Upper lobe of left lung (tissue), 6 donors: Measurements from ENCODE around the gene GRIN1. TPM values are rescaled to one million over a fixed set of nuclear protein-coding genes. Genes with fewer than 3 reads are reported as not detected.

Experiments
- ATAC-seq, 2 donors: fragments of 200-7000 bp; cut with Tn5 transposase; one replicate each; pipeline ENCODE4 v1.9.1; 2022; ENCODE audit warnings: mild to moderate bottlenecking in 2 of 2, moderate library complexity in 2 of 2; ENCODE audit not compliant: low FRiP score in 2 of 2
- DNase-seq, 2 donors: peaks; one replicate each; pipeline ENCODE4 v3.0.0-alpha.2; 2019 to 2020
- H3K27ac ChIP-seq, 4 donors: fragments of 200-600 bp; sonication (generic); one replicate each; pipeline ENCODE4 v1.5.1; 2016 to 2019
- H3K27me3 ChIP-seq, 4 donors: fragments of 200-600 bp; sonication (generic); one replicate each; pipeline ENCODE4 v1.5.1; 2017 to 2019
- H3K36me3 ChIP-seq, 4 donors: fragments of 200-600 bp; sonication (generic); one replicate each; pipeline ENCODE4 v1.5.1; 2016 to 2019
- H3K4me1 ChIP-seq, 4 donors: fragments of 200-600 bp; sonication (generic); one replicate each; pipeline ENCODE4 v1.5.1; 2018 to 2019
- H3K4me3 ChIP-seq, 4 donors: fragments of 200-600 bp; sonication (generic); one replicate each; pipeline ENCODE4 v1.5.1; 2017 to 2019; ENCODE audit warnings: mild to moderate bottlenecking in 2 of 4, moderate library complexity in 1 of 4
- H3K9me3 ChIP-seq, 4 donors: fragments of 200-600 bp; sonication (generic); one replicate each; pipeline ENCODE4 v1.5.1; 2018 to 2019
- EP300 ChIP-seq, 4 donors: sonication (generic); formaldehyde crosslinking; IDR thresholded peaks; one replicate each; pipeline ENCODE4 v1.5.1; 2017; ENCODE audit warnings: antibody characterized with exemption in 4 of 4, control low read depth in 2 of 4
- POLR2A ChIP-seq, 4 donors: fragments of 450-650 bp; IDR thresholded peaks; one replicate each; pipeline ENCODE4 v1.5.1; 2016 to 2017; ENCODE audit warnings: antibody characterized with exemption in 4 of 4, mild to moderate bottlenecking in 2 of 4
- POLR2AphosphoS5 ChIP-seq, 2 donors: sonication (generic); formaldehyde crosslinking; IDR thresholded peaks; one replicate each; pipeline ENCODE4 v1.5.1; 2017; ENCODE audit warnings: antibody characterized with exemption in 2 of 2
- WGBS, 2 donors: methylation state at CpG; one replicate each; pipeline ENCODE4 v1.1.5; 2017 to 2018; 5-methylcytosine and 5-hydroxymethylcytosine counted together
- total RNA-seq, 6 donors: library from RNA; depleted of rRNA in 4 of 6; stranded (reverse); fragments of >200 nt in 4 of 6; gene quantifications; one replicate each; pipeline versions ENCODE4 v1.1.0 to v1.2.1, GENCODE V29; 2016 to 2021
- TF ChIP-seq, protein P1 (sequence below), 6 experiments: fragments of 450-650 bp in 4 of 6; fragments of 200-600 bp in 2 of 6; sonication (generic) in 2 of 6; IDR thresholded peaks; one replicate each; pipeline ENCODE4 v1.5.1; 2016 to 2019; ENCODE audit warnings: antibody characterized with exemption in 6 of 6
- donor health status: DM: no; HTN: no; CAD: no; lungs with moderate emphysema.
- donor health status: DM: no; HTN: yes; CAD: no; lungs with severe emphysema.

Gene GRIN1
- total RNA-seq, 6 donors from 2014 or later = 0.17 to 2.1 (median 0.49) TPM; not detected in 3

GRCh38 chr9:137148242-137148641 is 9.3 kb downstream of the GRIN1 start:
- Histone ChIP-seq H3K4me1 (no peaks in the 10 kb centered on the region), H3K36me3 (no peaks in the 10 kb centered on the region), H3K4me3 (no peak overlapping the region), H3K9me3 (peaks cover 0 to 6% (median 0%) of the 10 kb centered on the region in 4 donors), H3K27ac (no peak overlapping the region), H3K27me3 (peaks cover 0 to 8% (median 0%) of the 10 kb centered on the region in 4 donors)
- no peak for ATAC-seq
- no peak for TF ChIP-seq POLR2A (IDR thresholded peaks at IDR 0.05)
- TF ChIP-seq POLR2AphosphoS5 (IDR thresholded peaks at IDR 0.05) = no peak
- peak in 1 of 2 donors; percentile 72 for DNase-seq
- 63 to 73% methylated on average over 15 to 27 of the region's 27 CpGs for WGBS, 2 donors

DNA sequence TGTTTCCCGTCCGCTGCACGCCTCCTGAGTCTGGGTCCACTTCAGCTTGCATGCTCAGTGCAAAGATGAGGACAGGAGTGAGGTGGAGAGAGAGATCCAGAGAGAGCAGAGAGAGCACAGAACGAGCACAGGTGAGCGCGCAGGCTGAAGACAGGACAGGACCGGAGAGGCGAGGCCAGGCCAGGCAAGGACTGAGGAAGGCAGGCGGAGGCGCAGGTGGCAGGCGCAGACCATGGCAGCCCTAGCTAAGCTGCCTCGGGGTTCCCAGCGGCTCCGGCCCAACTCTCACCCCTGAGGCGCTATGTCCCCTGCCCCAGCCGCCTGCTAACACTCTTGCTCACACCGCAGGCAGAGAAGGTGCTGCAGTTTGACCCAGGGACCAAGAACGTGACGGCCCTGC is 9.7 kb downstream of the GRIN1 start:
- no peak for ATAC-seq
- DNase-seq = peak in 1 of 2 donors; percentile 59
- peaks cover 0 to 8% (median 0%) of the 10 kb centered on the region in 4 donors for H3K27me3 ChIP-seq
- no peaks in the 10 kb centered on the region for H3K36me3 ChIP-seq
- no peak for TF ChIP-seq POLR2AphosphoS5 (IDR thresholded peaks at IDR 0.05)
- no peak for TF ChIP-seq POLR2A (IDR thresholded peaks at IDR 0.05)
- TF ChIP-seq EP300 (IDR thresholded peaks at IDR 0.05) = no peak
- TF ChIP-seq, protein P1, sequence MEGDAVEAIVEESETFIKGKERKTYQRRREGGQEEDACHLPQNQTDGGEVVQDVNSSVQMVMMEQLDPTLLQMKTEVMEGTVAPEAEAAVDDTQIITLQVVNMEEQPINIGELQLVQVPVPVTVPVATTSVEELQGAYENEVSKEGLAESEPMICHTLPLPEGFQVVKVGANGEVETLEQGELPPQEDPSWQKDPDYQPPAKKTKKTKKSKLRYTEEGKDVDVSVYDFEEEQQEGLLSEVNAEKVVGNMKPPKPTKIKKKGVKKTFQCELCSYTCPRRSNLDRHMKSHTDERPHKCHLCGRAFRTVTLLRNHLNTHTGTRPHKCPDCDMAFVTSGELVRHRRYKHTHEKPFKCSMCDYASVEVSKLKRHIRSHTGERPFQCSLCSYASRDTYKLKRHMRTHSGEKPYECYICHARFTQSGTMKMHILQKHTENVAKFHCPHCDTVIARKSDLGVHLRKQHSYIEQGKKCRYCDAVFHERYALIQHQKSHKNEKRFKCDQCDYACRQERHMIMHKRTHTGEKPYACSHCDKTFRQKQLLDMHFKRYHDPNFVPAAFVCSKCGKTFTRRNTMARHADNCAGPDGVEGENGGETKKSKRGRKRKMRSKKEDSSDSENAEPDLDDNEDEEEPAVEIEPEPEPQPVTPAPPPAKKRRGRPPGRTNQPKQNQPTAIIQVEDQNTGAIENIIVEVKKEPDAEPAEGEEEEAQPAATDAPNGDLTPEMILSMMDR (IDR thresholded peaks at IDR 0.05) = no peak
- 74 to 76% methylated on average over 14 to 19 of the region's 19 CpGs for WGBS, 2 donors
- H3K4me1 ChIP-seq = no peaks in the 10 kb centered on the region
- H3K4me3 ChIP-seq = no peak overlapping the region
- no peak overlapping the region for H3K27ac ChIP-seq
- peaks cover 0 to 6% (median 0%) of the 10 kb centered on the region in 4 donors for H3K9me3 ChIP-seq

- Histone ChIP-seq H3K27ac (no peak overlapping the region), H3K4me1 (no peaks in the 10 kb centered on the region), H3K27me3 (peaks cover 0 to 8% (median 0%) of the 10 kb centered on the region in 4 donors), H3K4me3 (no peak overlapping the region), H3K9me3 (peaks cover 0 to 6% (median 0%) of the 10 kb centered on the region in 4 donors), H3K36me3 (no peaks in the 10 kb centered on the region)
- ATAC-seq (no peak), DNase-seq (peak in 1 of 2 donors; percentile 3)
- 84 to 91% methylated on average over 4 to 5 of the region's 5 CpGs for WGBS, 2 donors
- TF ChIP-seq POLR2AphosphoS5 (IDR thresholded peaks at IDR 0.05) = no peak
- no peak for TF ChIP-seq EP300 (IDR thresholded peaks at IDR 0.05)
- TF ChIP-seq POLR2A (IDR thresholded peaks at IDR 0.05) = no peak
- TF ChIP-seq, protein P1 (IDR thresholded peaks at IDR 0.05) = no peak
These were observed 10.4 kb downstream of the GRIN1 start for GRCh38 chr9:137149363-137149762.

GRCh38 chr9:137149942-137150616 is 11.1 kb downstream of the GRIN1 start:
- no peaks in the 10 kb centered on the region for H3K4me1 ChIP-seq
- no peak for TF ChIP-seq POLR2AphosphoS5 (IDR thresholded peaks at IDR 0.05)
- no peak for TF ChIP-seq POLR2A (IDR thresholded peaks at IDR 0.05)
- TF ChIP-seq, protein P1 (IDR thresholded peaks at IDR 0.05) = no peak
- no peak for TF ChIP-seq EP300 (IDR thresholded peaks at IDR 0.05)
- ATAC-seq (no peak), DNase-seq (peak in 1 of 2 donors; percentile 20)
- 55 to 60% methylated on average over 16 to 20 of the region's 20 CpGs for WGBS, 2 donors
- H3K4me3 ChIP-seq = no peak overlapping the region
- peaks cover 0 to 6% (median 0%) of the 10 kb centered on the region in 4 donors for H3K9me3 ChIP-seq
- H3K27ac ChIP-seq = no peak overlapping the region
- H3K36me3 ChIP-seq = no peaks in the 10 kb centered on the region
- H3K27me3 ChIP-seq = peaks cover 0 to 8% (median 0%) of the 10 kb centered on the region in 4 donors

DNA sequence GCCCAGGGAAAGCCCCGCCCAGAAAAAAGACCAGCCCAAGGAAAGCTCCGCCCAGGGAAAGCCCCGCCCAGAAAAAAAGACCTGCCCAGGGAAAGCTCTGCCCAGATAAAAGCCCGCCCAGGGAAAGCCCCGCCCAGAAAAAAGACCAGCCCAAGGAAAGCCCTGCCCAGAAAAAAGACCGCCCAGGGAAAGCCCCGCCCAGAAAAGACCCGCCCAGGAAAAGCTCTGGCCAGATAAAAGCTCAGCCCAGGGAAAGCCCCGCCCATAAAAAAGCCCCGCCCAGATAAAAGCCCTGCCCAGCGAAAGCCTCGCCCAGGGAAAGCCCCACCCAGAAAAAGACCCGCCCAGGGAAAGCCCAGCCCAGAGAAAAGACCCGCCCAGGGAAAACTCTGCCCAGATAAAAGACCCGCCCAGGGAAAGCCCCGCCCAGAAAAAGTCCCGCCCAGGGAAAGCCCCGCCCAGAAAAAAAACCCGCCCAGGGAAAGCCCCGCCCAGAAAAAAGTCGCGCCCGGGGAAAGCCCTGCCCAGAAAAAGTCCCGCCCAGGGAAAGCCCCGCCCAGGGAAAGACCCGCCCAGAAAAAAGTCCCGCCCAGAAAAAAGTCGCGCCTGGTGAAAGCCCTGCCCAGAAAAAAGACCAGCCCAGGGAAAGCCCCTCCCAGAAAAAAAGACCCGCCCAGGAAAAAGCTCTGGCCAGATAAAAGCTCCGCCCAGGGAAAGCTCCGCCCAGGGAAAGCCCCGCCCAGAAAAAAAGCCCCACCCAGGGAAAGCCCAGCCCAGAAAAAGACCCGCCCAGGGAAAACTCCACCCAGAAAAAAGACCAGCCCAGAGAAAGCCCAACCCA is 11.9 kb downstream of the GRIN1 start:
- Histone ChIP-seq H3K4me3 (no peak overlapping the region), H3K4me1 (no peaks in the 10 kb centered on the region), H3K36me3 (no peaks in the 10 kb centered on the region), H3K27me3 (peaks cover 0 to 9% (median 0%) of the 10 kb centered on the region in 4 donors), H3K27ac (no peak overlapping the region), H3K9me3 (peaks cover 0 to 6% (median 0%) of the 10 kb centered on the region in 4 donors)
- DNase-seq (peak in 1 of 2 donors; percentile 38), ATAC-seq (no peak)
- TF ChIP-seq, protein P1 (IDR thresholded peaks at IDR 0.05) = no peak
- TF ChIP-seq POLR2A (IDR thresholded peaks at IDR 0.05) = no peak
- no peak for TF ChIP-seq EP300 (IDR thresholded peaks at IDR 0.05)
- TF ChIP-seq POLR2AphosphoS5 (IDR thresholded peaks at IDR 0.05) = no peak
- WGBS, 2 donors = 29 to 34% methylated on average over 33 to 34 of the region's 34 CpGs
